Gastrocnemius medialis (tissue), 4 donors: ENCODE data around the gene EGFR.

Source experiments
- CTCF ChIP-seq, 5 experiments: fragments of 450-650 bp in 3 of 5; fragments of 200-600 bp in 2 of 5; sonication (generic) in 2 of 5; IDR thresholded peaks in 4 of 5; conservative IDR thresholded peaks in 1 of 5; 1 replicate in 4 of 5; 2 replicates in 1 of 5; pipeline ENCODE4 v1.5.1; 2016 to 2019; ENCODE audit warnings: antibody characterized with exemption in 5 of 5, mild to moderate bottlenecking in 3 of 5, moderate library complexity in 3 of 5
- POLR2A ChIP-seq, 2 donors: fragments of 450-650 bp; IDR thresholded peaks; one replicate each; pipeline ENCODE4 v1.6.1; 2017; ENCODE audit warnings: antibody characterized with exemption in 2 of 2, mild to moderate bottlenecking in 2 of 2, moderate library complexity in 2 of 2

- TF ChIP-seq POLR2A (IDR thresholded peaks at IDR 0.05) (no peak), CTCF (IDR thresholded peaks at IDR 0.05 in 4 of 5, conservative IDR thresholded peaks at IDR 0.05 in 1 of 5) (no peak)
Observed at GRCh38 chr7:55179931-55180682, 161.3 kb downstream of the EGFR start.
